Endothelial cell of umbilical vein (primary cell): Measurements from ENCODE around the gene BNIPL. TPM values are rescaled to one million over a fixed set of nuclear protein-coding genes. Genes with fewer than 3 reads are reported as not detected.

Source experiments
- BruUV-seq: library from RNA; stranded (reverse); fragments of 400-500 nt; replicated peaks from 2 replicates; lab custom pipeline; 2021; lab: Mats Ljungman, UMichigan
- CTCF ChIA-PET: fragments of 300-600, 350-600 bp; sonication (Branson Sonifier 250); formaldehyde crosslinking; loops from one replicate; lab custom pipeline; 2021; ENCODE audit warnings: antibody characterized with exemption, inconsistent platforms; lab: Charles Lee
- POLR2A ChIA-PET: fragments of 300-600, 350-600 bp; sonication (Branson Sonifier 250); formaldehyde crosslinking; loops from one replicate; lab custom pipeline; 2021; ENCODE audit warnings: antibody characterized with exemption, inconsistent platforms; lab: Charles Lee
- DNase-seq: peaks from one replicate; pipeline ENCODE4 v3.0.0-alpha.2; 2011; ENCODE audit warnings: low read depth, low spot score
- FAIRE-seq: peaks from 2 replicates; lab custom pipeline; 2011; peaks lifted over from hg19 to GRCh38; lab: Jason Lieb, UNC
- H2AFZ ChIP-seq: 2 replicates; pipeline ENCODE4 v1.6.0; 2012; ENCODE audit warnings: low read depth, low read length, control low read depth, inconsistent platforms
- H3K27ac ChIP-seq: 2 replicates; pipeline ENCODE4 v1.5.1; 2011; ENCODE audit warnings: low read depth, mild to moderate bottlenecking, control low read depth, low read length, moderate library complexity; ENCODE audit not compliant: insufficient read depth
- H3K27me3 ChIP-seq, 2 experiments: 2 replicates each; pipeline versions ENCODE4 v1.6.0 to v1.6.1; 2011; ENCODE audit warnings: low read length in 2 of 2, mixed read lengths in 1 of 2; ENCODE audit not compliant: control insufficient read depth in 2 of 2, insufficient read depth in 2 of 2
- H3K36me3 ChIP-seq, 2 experiments: 2 replicates in 1 of 2; 3 replicates in 1 of 2; pipeline ENCODE4 v1.5.1; 2011; ENCODE audit warnings: low read length in 2 of 2, mild to moderate bottlenecking in 1 of 2, moderate library complexity in 1 of 2; ENCODE audit not compliant: control insufficient read depth in 2 of 2, insufficient read depth in 2 of 2; ENCODE audit errors: extremely low read depth in 1 of 2
- H3K4me1 ChIP-seq: 3 replicates; pipeline ENCODE4 v1.5.1; 2011; ENCODE audit warnings: mild to moderate bottlenecking, low read length; ENCODE audit not compliant: control insufficient read depth, insufficient read depth; ENCODE audit errors: extremely low read depth
- H3K4me2 ChIP-seq: 2 replicates; pipeline ENCODE4 v1.6.1; 2011; ENCODE audit warnings: low read length, control low read depth, mixed read lengths; ENCODE audit not compliant: insufficient read depth
- H3K4me3 ChIP-seq, 3 experiments: fragments of 200-600 bp in 1 of 3; sonication (generic), shearing (Covaris generic) in 1 of 3; replicated peaks in 1 of 3; 2 replicates each; pipeline ENCODE4 v1.5.1; 2011 to 2016; ENCODE audit warnings: control low read depth in 3 of 3, low read length in 3 of 3, mild to moderate bottlenecking in 2 of 3, inconsistent platforms in 1 of 3, low read depth in 1 of 3, moderate library complexity in 1 of 3; ENCODE audit not compliant: insufficient read depth in 1 of 3
- H3K79me2 ChIP-seq: 2 replicates; pipeline ENCODE4 v1.6.0; 2012; ENCODE audit warnings: low read length, inconsistent platforms; ENCODE audit not compliant: control insufficient read depth, insufficient read depth
- H3K9ac ChIP-seq: replicated peaks from 2 replicates; pipeline ENCODE3; 2011; ENCODE audit warnings: low read length, control low read depth; ENCODE audit not compliant: insufficient read depth; ENCODE audit errors: extremely low read depth
- H3K9me1 ChIP-seq: replicated peaks from 3 replicates; pipeline ENCODE4 v1.6.0; 2011; ENCODE audit warnings: mild to moderate bottlenecking, low read length; ENCODE audit not compliant: control insufficient read depth, insufficient read depth; ENCODE audit errors: extremely low read depth
- H3K9me3 ChIP-seq: replicated peaks from 2 replicates; pipeline ENCODE4 v1.5.1; 2012; ENCODE audit warnings: low read length, inconsistent platforms; ENCODE audit not compliant: control insufficient read depth, insufficient read depth
- H4K20me1 ChIP-seq: replicated peaks from 2 replicates; pipeline ENCODE3; 2011; ENCODE audit warnings: mild to moderate bottlenecking, low read length; ENCODE audit not compliant: control insufficient read depth, insufficient read depth; ENCODE audit errors: extremely low read depth
- EZH2 ChIP-seq: IDR thresholded peaks from 2 replicates; pipeline ENCODE4 v1.6.1; 2012; ENCODE audit warnings: borderline replicate concordance, low read depth, mild to moderate bottlenecking, moderate library complexity, low read length, inconsistent platforms; ENCODE audit not compliant: severe bottlenecking
- FOS ChIP-seq: IDR thresholded peaks from 2 replicates; pipeline ENCODE4 v1.6.1; 2011; ENCODE audit warnings: mild to moderate bottlenecking, low read length, moderate library complexity, borderline replicate concordance; ENCODE audit not compliant: insufficient read depth
- GATA2 ChIP-seq: IDR thresholded peaks from 2 replicates; pipeline ENCODE4 v1.7.0; 2011; ENCODE audit warnings: low read depth, mild to moderate bottlenecking, moderate library complexity, mixed read lengths, low read length; ENCODE audit not compliant: insufficient read length, insufficient read depth
- JUN ChIP-seq: IDR thresholded peaks from 2 replicates; pipeline ENCODE4 v1.6.1; 2011; ENCODE audit warnings: borderline replicate concordance, low read depth; ENCODE audit not compliant: insufficient read length, insufficient read depth
- MAX ChIP-seq: IDR thresholded peaks from 2 replicates; pipeline ENCODE4 v1.6.1; 2011; ENCODE audit not compliant: insufficient read depth, insufficient read length
- MYC ChIP-seq: IDR thresholded peaks from one replicate; pipeline ENCODE4 v1.6.1; 2011; ENCODE audit warnings: mild to moderate bottlenecking, low read depth, low read length
- POLR2A ChIP-seq: IDR thresholded peaks from 2 replicates; pipeline ENCODE4 v1.6.1; 2012; ENCODE audit warnings: low read depth, mild to moderate bottlenecking, control low read depth, low read length
- POLR2AphosphoS5 ChIP-seq: IDR thresholded peaks from 2 replicates; pipeline ENCODE4 v1.6.1; 2012; ENCODE audit warnings: low read depth, mild to moderate bottlenecking, control low read depth, low read length, moderate library complexity; ENCODE audit not compliant: insufficient read depth
- dilution Hi-C: fragments of 300-500 bp; cut with MboI; formaldehyde crosslinking; loops from one replicate; pipeline ENCODE4 v1.15.0; 2019; ENCODE audit warnings: low sequenced_read_pairs; ENCODE audit not compliant: extremely low pct_ligation_motif_present
- intact Hi-C: fragments of 100-400 bp; cut with micrococcal nuclease; formaldehyde crosslinking; loops from one replicate; pipeline ENCODE4 v1.10.0; 2022
- polyA plus RNA-seq, 4 experiments: library from polyadenylated mRNA; depleted of rRNA in 3 of 4; stranded (reverse) in 3 of 4; unstranded in 1 of 4; fragments of >200 nt; gene quantifications; 2 replicates each; pipeline versions ENCODE4 v1.2.1 to v1.2.3, GENCODE V29; 2011 to 2012; ENCODE audit warnings: missing spikeins in 1 of 4
- total RNA-seq: library from RNA; stranded (reverse); gene quantifications from 2 replicates; pipeline ENCODE4 v1.2.3, GENCODE V29; 2021
- TF ChIP-seq, protein P1 (sequence below), 2 donors: IDR thresholded peaks; 1 replicate in 1 of 2; 2 replicates in 1 of 2; pipeline ENCODE4 v1.5.1; 2011; ENCODE audit warnings: low read length in 2 of 2, mild to moderate bottlenecking in 2 of 2, moderate library complexity in 2 of 2, control low read depth in 1 of 2, inconsistent platforms in 1 of 2, low read depth in 1 of 2; ENCODE audit not compliant: insufficient read depth in 1 of 2; ENCODE audit errors: extremely low read depth in 1 of 2

Gene BNIPL
- total and polyA plus RNA-seq, 2 donors (not counting 3 experiments of a cell fraction or from before 2014, with no cell fraction given) = 0.26 to 0.42 TPM

DNA sequence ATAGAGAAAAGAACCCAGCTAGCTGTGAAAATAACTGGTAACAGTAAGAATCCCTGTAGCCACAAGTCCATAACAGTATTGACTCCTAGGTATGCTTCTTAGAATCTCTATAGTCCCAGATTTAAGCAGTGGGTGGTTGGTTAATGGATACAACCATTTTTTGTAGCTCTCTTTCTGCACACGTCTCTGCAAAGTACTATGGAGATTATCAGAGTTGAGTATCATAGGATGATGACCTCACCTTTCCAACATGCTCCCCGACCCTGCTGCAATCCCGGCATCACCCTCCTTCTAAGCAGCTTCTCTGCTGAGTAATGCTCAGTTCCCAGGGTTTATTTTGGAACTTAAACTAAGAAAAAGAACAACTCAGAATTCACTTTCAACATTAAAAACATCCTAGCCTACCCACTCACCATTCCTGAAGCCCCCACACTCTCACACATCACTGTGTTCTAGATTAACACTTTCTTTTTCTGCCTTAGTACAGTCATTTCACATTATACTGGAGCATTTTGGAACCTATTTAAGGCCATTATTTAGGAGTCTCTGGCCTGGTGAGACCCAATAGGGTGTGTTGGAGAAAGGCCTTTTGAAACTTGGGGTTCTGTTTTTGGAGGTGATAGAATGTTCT lies 26.5 kb downstream of the BNIPL start:
- FAIRE-seq = peak; percentile 68
- Histone ChIP-seq H3K4me2 (peak overlapping the region; percentile 63), H3K4me3 (peak overlapping the region in 1 of 3 experiments; percentile 20), H3K27ac (peak overlapping the region; percentile 54), H3K9me3 (no peaks in the 10 kb centered on the region), H3K4me1 (peaks cover 19% of the 10 kb centered on the region), H3K79me2 (peaks cover 90% of the 10 kb centered on the region), H4K20me1 (no peaks in the 10 kb centered on the region), H3K36me3 (peaks cover 0 to 5% of the 10 kb centered on the region in 2 experiments), H3K9me1 (no peaks in the 10 kb centered on the region), H3K9ac (peak overlapping the region; percentile 48), H3K27me3 (no peaks in the 10 kb centered on the region), H2AFZ (no peak overlapping the region)
- ChIA-PET POLR2A (interaction anchor here (0.9 kb wide), 1 partner anchor 8 kb away, joined by 3 read pairs; no protein-coding TSS in a partner anchor), CTCF (interaction anchor here (0.9 to 6.1 kb wide), 6 partner anchors 8 to 57 kb away, joined by 3 to 39 read pairs (median 7); partner anchors contain the start of genes C1orf56, GABPB2 and MINDY1)
- peak; percentile 24 for DNase-seq
- intact Hi-C loops = no loop called here
- TF ChIP-seq FOS (no peak), JUN (peak; percentile 39)
- dilution Hi-C loops = no loop called here
- BruUV-seq = no TSS peak

GRCh38 chr1:151065089-151065645 lies 28.8 kb downstream of the BNIPL start:
- FAIRE-seq (no peak), DNase-seq (no peak)
- H3K4me3 ChIP-seq = no peak overlapping the region
- peaks cover 15% of the 10 kb centered on the region for H3K4me1 ChIP-seq
- intact Hi-C loops (no loop called here), dilution Hi-C loops (no loop called here)
- no peaks in the 10 kb centered on the region for H4K20me1 ChIP-seq
- ChIA-PET CTCF (interaction anchor here (0.9 to 1.7 kb wide), 2 partner anchors 17 to 34 kb away, joined by 4 to 5 read pairs; partner anchors contain the start of gene C1orf56), POLR2A (no interaction called here)
- no peak overlapping the region for H2AFZ ChIP-seq
- peaks cover 0 to 5% of the 10 kb centered on the region in 2 experiments for H3K36me3 ChIP-seq
- peaks cover 73% of the 10 kb centered on the region for H3K79me2 ChIP-seq
- H3K27ac ChIP-seq = no peak overlapping the region
- H3K9ac ChIP-seq = no peak overlapping the region
- H3K9me3 ChIP-seq = no peaks in the 10 kb centered on the region
- TF ChIP-seq EZH2 = no peak
- no peak for TF ChIP-seq MAX
- no peak for TF ChIP-seq GATA2
- TF ChIP-seq MYC = no peak
- no peak for TF ChIP-seq POLR2AphosphoS5
- TF ChIP-seq, protein P1, sequence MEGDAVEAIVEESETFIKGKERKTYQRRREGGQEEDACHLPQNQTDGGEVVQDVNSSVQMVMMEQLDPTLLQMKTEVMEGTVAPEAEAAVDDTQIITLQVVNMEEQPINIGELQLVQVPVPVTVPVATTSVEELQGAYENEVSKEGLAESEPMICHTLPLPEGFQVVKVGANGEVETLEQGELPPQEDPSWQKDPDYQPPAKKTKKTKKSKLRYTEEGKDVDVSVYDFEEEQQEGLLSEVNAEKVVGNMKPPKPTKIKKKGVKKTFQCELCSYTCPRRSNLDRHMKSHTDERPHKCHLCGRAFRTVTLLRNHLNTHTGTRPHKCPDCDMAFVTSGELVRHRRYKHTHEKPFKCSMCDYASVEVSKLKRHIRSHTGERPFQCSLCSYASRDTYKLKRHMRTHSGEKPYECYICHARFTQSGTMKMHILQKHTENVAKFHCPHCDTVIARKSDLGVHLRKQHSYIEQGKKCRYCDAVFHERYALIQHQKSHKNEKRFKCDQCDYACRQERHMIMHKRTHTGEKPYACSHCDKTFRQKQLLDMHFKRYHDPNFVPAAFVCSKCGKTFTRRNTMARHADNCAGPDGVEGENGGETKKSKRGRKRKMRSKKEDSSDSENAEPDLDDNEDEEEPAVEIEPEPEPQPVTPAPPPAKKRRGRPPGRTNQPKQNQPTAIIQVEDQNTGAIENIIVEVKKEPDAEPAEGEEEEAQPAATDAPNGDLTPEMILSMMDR (IDR thresholded peaks at IDR 0.05; ENCODE audit: extremely low read depth in 1 of 2, insufficient read depth in 1 of 2, low read depth in 1 of 2, low read length in 2 of 2) = no peak
- TF ChIP-seq FOS = no peak
- TF ChIP-seq POLR2A = no peak
- TF ChIP-seq JUN = no peak
- no TSS peak for BruUV-seq
- H3K4me2 ChIP-seq = no peak overlapping the region
- no peaks in the 10 kb centered on the region for H3K9me1 ChIP-seq
- no peaks in the 10 kb centered on the region for H3K27me3 ChIP-seq
